SK-N-SH (cell line): ENCODE measurements around the gene LRRFIP2. TPM values are rescaled to one million over a fixed set of nuclear protein-coding genes. Genes with fewer than 3 reads are reported as not detected.

Experiments
- CTCF ChIA-PET: fragments of 300-600, 350-600 bp; formaldehyde crosslinking; extraction: SDS; loops from one replicate; lab custom pipeline; 2021; lab: Yijun Ruan, JAX
- POLR2A ChIA-PET: fragments of 350-600 bp; sonication (Branson Sonifier 250); formaldehyde crosslinking; extraction: SDS; loops from one replicate; lab custom pipeline; 2020; ENCODE audit warnings: antibody characterized with exemption, inconsistent platforms; lab: Yijun Ruan, JAX
- DNase-seq: peaks from one replicate; pipeline ENCODE4 v3.0.0; 2012
- H2AFZ ChIP-seq: fragments of 200-600 bp; sonication (generic); 2 replicates; pipeline ENCODE4 v1.8.1; 2016; ENCODE audit warnings: antibody characterized with exemption, mild to moderate bottlenecking, low read depth
- H3F3A ChIP-seq: fragments of 200-600 bp; sonication (generic); replicated peaks from 2 replicates; pipeline ENCODE3; 2016; ENCODE audit warnings: antibody characterized with exemption, mild to moderate bottlenecking; ENCODE audit not compliant: insufficient read depth
- H3K27ac ChIP-seq, 2 experiments: fragments of 200-500 bp in 1 of 2; fragments of 200-600 bp in 1 of 2; sonication (Bioruptor generic) in 1 of 2; sonication (generic), shearing (Covaris generic) in 1 of 2; 2 replicates each; pipeline versions ENCODE4 v1.5.1 to v1.6.1; 2014 to 2016; ENCODE audit warnings: low read depth in 2 of 2, inconsistent platforms in 1 of 2, low read length in 1 of 2, mild to moderate bottlenecking in 1 of 2, mixed read lengths in 1 of 2
- H3K27me3 ChIP-seq: fragments of 200-600 bp; sonication (generic), shearing (Covaris generic); 2 replicates; pipeline ENCODE4 v1.6.1; 2016; ENCODE audit warnings: mixed run types; ENCODE audit not compliant: insufficient read depth
- H3K36me3 ChIP-seq, 2 experiments: fragments of 200-500 bp in 1 of 2; fragments of 200-600 bp in 1 of 2; sonication (Bioruptor generic) in 1 of 2; sonication (generic) in 1 of 2; replicated peaks in 1 of 2; 2 replicates each; pipeline versions ENCODE3 to v1.5.1; 2014 to 2016; ENCODE audit warnings: low read length in 1 of 2, mild to moderate bottlenecking in 1 of 2; ENCODE audit not compliant: insufficient read depth in 2 of 2, control insufficient read depth in 1 of 2
- H3K4me1 ChIP-seq, 2 experiments: fragments of 200-500 bp in 1 of 2; fragments of 200-600 bp in 1 of 2; sonication (Bioruptor generic) in 1 of 2; sonication (generic), shearing (Covaris generic) in 1 of 2; 2 replicates each; pipeline versions ENCODE4 v1.5.1 to v1.6.1; 2014 to 2016; ENCODE audit warnings: low read depth in 1 of 2, low read length in 1 of 2, mixed run types in 1 of 2; ENCODE audit not compliant: insufficient read depth in 2 of 2, control insufficient read depth in 1 of 2
- H3K4me2 ChIP-seq: fragments of 200-600 bp; sonication (generic), shearing (Covaris generic); 2 replicates; pipeline ENCODE4 v1.6.1; 2017; ENCODE audit warnings: mixed run types
- H3K4me3 ChIP-seq, 2 experiments: fragments of 200-500 bp in 1 of 2; fragments of 200-600 bp in 1 of 2; sonication (Bioruptor generic) in 1 of 2; sonication (generic), shearing (Covaris generic) in 1 of 2; 2 replicates each; pipeline versions ENCODE4 v1.5.1 to v1.8.1; 2014 to 2016; ENCODE audit warnings: low read depth in 2 of 2, inconsistent platforms in 1 of 2, low read length in 1 of 2, mild to moderate bottlenecking in 1 of 2, mixed read lengths in 1 of 2, moderate library complexity in 1 of 2
- H3K79me2 ChIP-seq: fragments of 200-600 bp; sonication (generic); 2 replicates; pipeline ENCODE4 v1.8.1; 2017; ENCODE audit warnings: mild to moderate bottlenecking; ENCODE audit not compliant: insufficient read depth
- H3K9ac ChIP-seq: fragments of 200-600 bp; sonication (generic); 2 replicates; pipeline ENCODE4 v1.6.1; 2017; ENCODE audit warnings: mixed run types
- H3K9me2 ChIP-seq: fragments of 200-600 bp; sonication (generic); 2 replicates; pipeline ENCODE4 v1.6.1; 2017; ENCODE audit warnings: mixed run types
- H3K9me3 ChIP-seq: fragments of 200-600 bp; sonication (generic); 2 replicates; pipeline ENCODE4 v1.6.1; 2017; ENCODE audit warnings: mixed run types, mild to moderate bottlenecking, moderate library complexity
- H4K20me1 ChIP-seq: fragments of 200-600 bp; sonication (generic); 2 replicates; pipeline ENCODE4 v1.6.1; 2017; ENCODE audit warnings: mild to moderate bottlenecking, mixed run types; ENCODE audit not compliant: insufficient read depth
- EP300 ChIP-seq, 2 experiments: IDR thresholded peaks; 2 replicates each; pipeline versions ENCODE4 v1.4.0 to v1.6.1; 2012; ENCODE audit warnings: borderline replicate concordance in 1 of 2, low read depth in 1 of 2, low read length in 1 of 2
- EZH2phosphoT487 ChIP-seq: fragments of 200-600 bp; sonication (generic); IDR thresholded peaks from 2 replicates; pipeline ENCODE4 v1.6.1; 2017; ENCODE audit warnings: low read depth, mixed run types, mild to moderate bottlenecking, antibody characterized with exemption, moderate library complexity, borderline replicate concordance
- FOSL2 ChIP-seq: IDR thresholded peaks from 2 replicates; pipeline ENCODE4 v1.4.0; 2012; ENCODE audit warnings: low read depth, mild to moderate bottlenecking, moderate library complexity, borderline replicate concordance
- FOXM1 ChIP-seq: IDR thresholded peaks from 2 replicates; pipeline ENCODE4 v1.4.0; 2012; ENCODE audit warnings: low read depth, mild to moderate bottlenecking
- PBX3 ChIP-seq: IDR thresholded peaks from 2 replicates; pipeline ENCODE4; 2012
- POLR2AphosphoS5 ChIP-seq: IDR thresholded peaks from 2 replicates; pipeline ENCODE4 v1.6.1; 2012; ENCODE audit warnings: low read depth, low read length
- RAD21 ChIP-seq: IDR thresholded peaks from 2 replicates; pipeline ENCODE4 v1.6.1; 2012; ENCODE audit warnings: mild to moderate bottlenecking, low read length
- RCOR1 ChIP-seq: fragments of 150-350 bp; IDR thresholded peaks from 2 replicates; pipeline ENCODE4 v1.6.1; 2017; ENCODE audit warnings: antibody characterized with exemption, low read length
- REST ChIP-seq: IDR thresholded peaks from 2 replicates; pipeline ENCODE4 v1.6.1; 2012; ENCODE audit warnings: mild to moderate bottlenecking, low read depth, low read length, moderate library complexity
- RXRA ChIP-seq: IDR thresholded peaks from 2 replicates; pipeline ENCODE4 v1.4.0; 2012; ENCODE audit warnings: low read depth, mild to moderate bottlenecking, borderline replicate concordance
- TCF12 ChIP-seq: IDR thresholded peaks from 2 replicates; pipeline ENCODE4 v1.4.0; 2012
- USF1 ChIP-seq: IDR thresholded peaks from 2 replicates; pipeline ENCODE4 v1.4.0; 2012; ENCODE audit warnings: low read depth, borderline replicate concordance
- WGBS: methylation state at CpG from one replicate; pipeline ENCODE4 v1.1.6; 2017; ENCODE audit warnings: low lambda C conversion rate; 5-methylcytosine and 5-hydroxymethylcytosine counted together
- polyA plus RNA-seq, 3 experiments: library from polyadenylated mRNA; depleted of rRNA; stranded (reverse); fragments of >200 nt; gene quantifications; 2 replicates each; pipeline ENCODE4 v1.2.3, GENCODE V29; 2012

LRRFIP2 gene
- polyA plus RNA-seq, 1 of the 3 experiments (the other 2 are of a cell fraction) = 27.2 TPM

GRCh38 chr3:37093481-37093880, 80.9 kb downstream of the LRRFIP2 start:
- ChIA-PET POLR2A (no interaction called here), CTCF (interaction anchor here (1.9 kb wide), 1 partner anchor 10 kb away, joined by 4 read pairs; no protein-coding TSS in a partner anchor)
- Histone ChIP-seq H3K9ac (peak overlapping the region; percentile 45; the same call in 1 of the 2 replicates), H3K27me3 (no peaks in the 10 kb centered on the region), H3K4me2 (peak overlapping the region; percentile 24), H3K36me3 (peaks cover 5 to 44% of the 10 kb centered on the region in 2 experiments), H3F3A (peaks cover 43% of the 10 kb centered on the region), H2AFZ (no peak overlapping the region), H3K79me2 (peaks cover 32% of the 10 kb centered on the region; the same call in 1 of the 2 replicates), H3K27ac (peak overlapping the region in 1 of 2 experiments; percentile 98; a peak in 2 of 4 replicates), H4K20me1 (no peaks in the 10 kb centered on the region), H3K9me2 (no peaks in the 10 kb centered on the region), H3K9me3 (no peaks in the 10 kb centered on the region), H3K4me1 (peaks cover 0 to 42% of the 10 kb centered on the region in 2 experiments; a peak in 3 of 4 replicates), H3K4me3 (no peak overlapping the region)
- no peak for TF ChIP-seq RCOR1
- TF ChIP-seq REST = no peak
- no peak for TF ChIP-seq FOSL2
- TF ChIP-seq POLR2AphosphoS5 = no peak
- TF ChIP-seq EP300 (IDR thresholded peaks at IDR 0.05; ENCODE audit: borderline replicate concordance in 1 of 2, low read depth in 1 of 2, low read length in 1 of 2) = 0 out of 4 replicates have a peak, but pooled peaks of 1 of the 2 experiments have one; percentile 20
- TF ChIP-seq RAD21 = no peak
- TF ChIP-seq TCF12 = no peak
- no peak for TF ChIP-seq FOXM1
- TF ChIP-seq PBX3 = 0 out of 2 replicates have a peak, but pooled peaks have one; percentile 10
- TF ChIP-seq RXRA = peak; percentile 23; the same call in 1 of the 2 replicates
- TF ChIP-seq EZH2phosphoT487 = no peak
- no peak for TF ChIP-seq USF1
- 92% methylated on average over 2 of the region's 2 CpGs for WGBS
- no peak for DNase-seq
